ENCODE data around the gene REEP2.

DNA sequence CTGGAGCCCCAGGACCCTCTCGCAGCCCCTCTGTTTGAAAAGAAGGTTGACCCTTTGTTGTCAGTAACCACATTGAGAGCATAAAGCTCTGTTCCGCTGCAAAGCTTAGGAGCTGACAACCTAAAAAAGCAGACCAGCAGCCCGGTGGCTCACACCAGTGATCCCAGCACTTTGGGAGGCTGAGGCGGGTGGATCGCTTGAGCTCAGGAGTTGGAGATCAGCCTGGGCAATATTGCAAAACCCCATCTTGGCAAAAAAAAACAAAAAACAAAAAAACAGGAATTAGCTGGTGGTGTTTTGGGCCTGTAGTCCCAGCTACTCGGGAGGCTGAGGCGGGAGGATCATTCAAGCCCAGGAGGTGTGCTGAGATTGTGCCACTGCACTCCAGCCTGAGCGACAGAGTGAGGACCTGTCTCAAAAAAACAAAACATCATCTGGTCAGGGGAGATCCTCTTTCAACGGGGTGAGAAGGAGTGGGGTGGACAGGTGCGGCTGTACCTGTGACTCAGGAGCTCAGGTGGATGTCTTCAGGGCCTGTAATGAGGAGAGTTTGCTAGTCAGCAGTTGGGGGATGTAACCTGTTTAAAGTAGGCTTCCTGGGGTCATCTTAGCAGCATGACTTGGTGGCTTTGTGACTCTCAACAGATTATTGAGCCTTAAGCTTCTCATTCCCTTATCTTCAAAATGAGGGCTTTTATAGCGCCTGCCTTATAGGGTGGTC, 694 bp upstream of the REEP2 start:
- TF ChIP-seq RAD21 (conservative IDR thresholded peaks at IDR 0.05 in 1 of 2, IDR thresholded peaks at IDR 0.05 in 1 of 2) (no peak), POLR2A (IDR thresholded peaks at IDR 0.05; ENCODE audit: low read length) (no peak), POLR2AphosphoS2 (conservative IDR thresholded peaks at IDR 0.05; ENCODE audit: low read length) (no peak), NPAS2 (CRISPR knock-in tag; IDR thresholded peaks at IDR 0.05; ENCODE audit: borderline replicate concordance) (no peak), SREBF2 (IDR thresholded peaks at IDR 0.05) (no peak), RCOR1 (IDR thresholded peaks at IDR 0.05; ENCODE audit: low read depth, low read length) (no peak), CBX2 (IDR thresholded peaks at IDR 0.05; ENCODE audit: borderline replicate concordance, low read depth) (no peak), MAZ (IDR thresholded peaks at IDR 0.05; ENCODE audit: borderline replicate concordance, low read depth, low read length) (no peak)
- TF ChIP-seq, protein P1, sequence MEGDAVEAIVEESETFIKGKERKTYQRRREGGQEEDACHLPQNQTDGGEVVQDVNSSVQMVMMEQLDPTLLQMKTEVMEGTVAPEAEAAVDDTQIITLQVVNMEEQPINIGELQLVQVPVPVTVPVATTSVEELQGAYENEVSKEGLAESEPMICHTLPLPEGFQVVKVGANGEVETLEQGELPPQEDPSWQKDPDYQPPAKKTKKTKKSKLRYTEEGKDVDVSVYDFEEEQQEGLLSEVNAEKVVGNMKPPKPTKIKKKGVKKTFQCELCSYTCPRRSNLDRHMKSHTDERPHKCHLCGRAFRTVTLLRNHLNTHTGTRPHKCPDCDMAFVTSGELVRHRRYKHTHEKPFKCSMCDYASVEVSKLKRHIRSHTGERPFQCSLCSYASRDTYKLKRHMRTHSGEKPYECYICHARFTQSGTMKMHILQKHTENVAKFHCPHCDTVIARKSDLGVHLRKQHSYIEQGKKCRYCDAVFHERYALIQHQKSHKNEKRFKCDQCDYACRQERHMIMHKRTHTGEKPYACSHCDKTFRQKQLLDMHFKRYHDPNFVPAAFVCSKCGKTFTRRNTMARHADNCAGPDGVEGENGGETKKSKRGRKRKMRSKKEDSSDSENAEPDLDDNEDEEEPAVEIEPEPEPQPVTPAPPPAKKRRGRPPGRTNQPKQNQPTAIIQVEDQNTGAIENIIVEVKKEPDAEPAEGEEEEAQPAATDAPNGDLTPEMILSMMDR (IDR thresholded peaks at IDR 0.05) = no peak
- TF ChIP-seq, protein P2, sequence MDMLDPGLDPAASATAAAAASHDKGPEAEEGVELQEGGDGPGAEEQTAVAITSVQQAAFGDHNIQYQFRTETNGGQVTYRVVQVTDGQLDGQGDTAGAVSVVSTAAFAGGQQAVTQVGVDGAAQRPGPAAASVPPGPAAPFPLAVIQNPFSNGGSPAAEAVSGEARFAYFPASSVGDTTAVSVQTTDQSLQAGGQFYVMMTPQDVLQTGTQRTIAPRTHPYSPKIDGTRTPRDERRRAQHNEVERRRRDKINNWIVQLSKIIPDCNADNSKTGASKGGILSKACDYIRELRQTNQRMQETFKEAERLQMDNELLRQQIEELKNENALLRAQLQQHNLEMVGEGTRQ (IDR thresholded peaks at IDR 0.05) = no peak
- TF ChIP-seq, protein P3, sequence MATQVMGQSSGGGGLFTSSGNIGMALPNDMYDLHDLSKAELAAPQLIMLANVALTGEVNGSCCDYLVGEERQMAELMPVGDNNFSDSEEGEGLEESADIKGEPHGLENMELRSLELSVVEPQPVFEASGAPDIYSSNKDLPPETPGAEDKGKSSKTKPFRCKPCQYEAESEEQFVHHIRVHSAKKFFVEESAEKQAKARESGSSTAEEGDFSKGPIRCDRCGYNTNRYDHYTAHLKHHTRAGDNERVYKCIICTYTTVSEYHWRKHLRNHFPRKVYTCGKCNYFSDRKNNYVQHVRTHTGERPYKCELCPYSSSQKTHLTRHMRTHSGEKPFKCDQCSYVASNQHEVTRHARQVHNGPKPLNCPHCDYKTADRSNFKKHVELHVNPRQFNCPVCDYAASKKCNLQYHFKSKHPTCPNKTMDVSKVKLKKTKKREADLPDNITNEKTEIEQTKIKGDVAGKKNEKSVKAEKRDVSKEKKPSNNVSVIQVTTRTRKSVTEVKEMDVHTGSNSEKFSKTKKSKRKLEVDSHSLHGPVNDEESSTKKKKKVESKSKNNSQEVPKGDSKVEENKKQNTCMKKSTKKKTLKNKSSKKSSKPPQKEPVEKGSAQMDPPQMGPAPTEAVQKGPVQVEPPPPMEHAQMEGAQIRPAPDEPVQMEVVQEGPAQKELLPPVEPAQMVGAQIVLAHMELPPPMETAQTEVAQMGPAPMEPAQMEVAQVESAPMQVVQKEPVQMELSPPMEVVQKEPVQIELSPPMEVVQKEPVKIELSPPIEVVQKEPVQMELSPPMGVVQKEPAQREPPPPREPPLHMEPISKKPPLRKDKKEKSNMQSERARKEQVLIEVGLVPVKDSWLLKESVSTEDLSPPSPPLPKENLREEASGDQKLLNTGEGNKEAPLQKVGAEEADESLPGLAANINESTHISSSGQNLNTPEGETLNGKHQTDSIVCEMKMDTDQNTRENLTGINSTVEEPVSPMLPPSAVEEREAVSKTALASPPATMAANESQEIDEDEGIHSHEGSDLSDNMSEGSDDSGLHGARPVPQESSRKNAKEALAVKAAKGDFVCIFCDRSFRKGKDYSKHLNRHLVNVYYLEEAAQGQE (IDR thresholded peaks at IDR 0.05) = no peak
